ENCODE measurements around the gene ANAPC10.

The ANAPC10 gene

GRCh38 chr4:144984241-144984640 lies 113.8 kb downstream of the ANAPC10 start:
- Histone ChIP-seq H3K27ac (no peak overlapping the region), H3K36me3 (no peaks in the 10 kb centered on the region), H3K27me3 (no peaks in the 10 kb centered on the region), H3K4me1 (ENCODE audit: control insufficient read depth in 1 of 2, insufficient read depth in 1 of 2, low read depth in 1 of 2, low read length in 1 of 2) (no peaks in the 10 kb centered on the region), H3K9me3 (no peaks in the 10 kb centered on the region), H3K4me3 (ENCODE audit: low read depth in 1 of 2, low read length in 1 of 2) (no peak overlapping the region)
- TF ChIP-seq CTCF (IDR thresholded peaks at IDR 0.05) = no peak

GRCh38 chr4:144975718-144976117 lies 122.3 kb downstream of the ANAPC10 start:
- H3K4me3 ChIP-seq (ENCODE audit: low read depth in 1 of 2, low read length in 1 of 2) = no peak overlapping the region
- TF ChIP-seq CTCF (IDR thresholded peaks at IDR 0.05) = no peak
- no peaks in the 10 kb centered on the region for H3K9me3 ChIP-seq
- H3K27ac ChIP-seq = no peak overlapping the region
- no peaks in the 10 kb centered on the region for H3K4me1 ChIP-seq (ENCODE audit: control insufficient read depth in 1 of 2, insufficient read depth in 1 of 2, low read depth in 1 of 2, low read length in 1 of 2)
- no peaks in the 10 kb centered on the region for H3K36me3 ChIP-seq
- H3K27me3 ChIP-seq = no peaks in the 10 kb centered on the region

GRCh38 chr4:144970597-144970996 lies 127.4 kb downstream of the ANAPC10 start:
- H3K27me3 ChIP-seq = no peaks in the 10 kb centered on the region
- no peaks in the 10 kb centered on the region for H3K9me3 ChIP-seq
- no peaks in the 10 kb centered on the region for H3K36me3 ChIP-seq
- no peak for TF ChIP-seq CTCF (IDR thresholded peaks at IDR 0.05)
- H3K4me3 ChIP-seq (ENCODE audit: low read depth in 1 of 2, low read length in 1 of 2) = no peak overlapping the region
- no peaks in the 10 kb centered on the region for H3K4me1 ChIP-seq (ENCODE audit: control insufficient read depth in 1 of 2, insufficient read depth in 1 of 2, low read depth in 1 of 2, low read length in 1 of 2)
- H3K27ac ChIP-seq = no peak overlapping the region

GRCh38 chr4:144969821-144970220 lies 128.2 kb downstream of the ANAPC10 start:
- TF ChIP-seq CTCF (IDR thresholded peaks at IDR 0.05) = no peak
- H3K27ac ChIP-seq = no peak overlapping the region
- no peak overlapping the region for H3K4me3 ChIP-seq (ENCODE audit: low read depth in 1 of 2, low read length in 1 of 2)
- H3K9me3 ChIP-seq = no peaks in the 10 kb centered on the region
- H3K27me3 ChIP-seq = no peaks in the 10 kb centered on the region
- H3K4me1 ChIP-seq (ENCODE audit: control insufficient read depth in 1 of 2, insufficient read depth in 1 of 2, low read depth in 1 of 2, low read length in 1 of 2) = no peaks in the 10 kb centered on the region
- H3K36me3 ChIP-seq = no peaks in the 10 kb centered on the region

GRCh38 chr4:144968606-144969005 lies 129.4 kb downstream of the ANAPC10 start:
- no peak for TF ChIP-seq CTCF (IDR thresholded peaks at IDR 0.05)
- H3K4me3 ChIP-seq (ENCODE audit: low read depth in 1 of 2, low read length in 1 of 2) = no peak overlapping the region
- no peaks in the 10 kb centered on the region for H3K4me1 ChIP-seq (ENCODE audit: control insufficient read depth in 1 of 2, insufficient read depth in 1 of 2, low read depth in 1 of 2, low read length in 1 of 2)
- no peaks in the 10 kb centered on the region for H3K36me3 ChIP-seq
- no peak overlapping the region for H3K27ac ChIP-seq
- H3K9me3 ChIP-seq = no peaks in the 10 kb centered on the region
- H3K27me3 ChIP-seq = no peaks in the 10 kb centered on the region

- no peaks in the 10 kb centered on the region for H3K9me3 ChIP-seq
- no peaks in the 10 kb centered on the region for H3K27me3 ChIP-seq
- no peaks in the 10 kb centered on the region for H3K36me3 ChIP-seq
- no peak overlapping the region for H3K4me3 ChIP-seq (ENCODE audit: low read depth in 1 of 2, low read length in 1 of 2)
- no peak overlapping the region for H3K27ac ChIP-seq
- H3K4me1 ChIP-seq (ENCODE audit: control insufficient read depth in 1 of 2, insufficient read depth in 1 of 2, low read depth in 1 of 2, low read length in 1 of 2) = no peaks in the 10 kb centered on the region
- TF ChIP-seq CTCF (IDR thresholded peaks at IDR 0.05) = no peak
Measured at GRCh38 chr4:144967161-144967560, 130.8 kb downstream of the ANAPC10 start.
